Mucosa of gallbladder (tissue), 1 donor: Measurements from ENCODE around the gene TMA7B. TPM values are rescaled to one million over a fixed set of nuclear protein-coding genes. Genes with fewer than 3 reads are reported as not detected.
"Not testable (repeated sequence)": the region's sequence is repeated elsewhere in the genome, so short reads cannot be mapped to it uniquely, and the experiment has no call there.

Experiments
- DNase-seq: peaks from one replicate; pipeline ENCODE4 v3.0.0-alpha.2; 2020; ENCODE audit warnings: low spot score
- total RNA-seq: library from RNA; stranded (reverse); gene quantifications from one replicate; pipeline ENCODE4 v1.2.1, GENCODE V29; 2021
- donor health status: DM: no; HTN: no; CAD: no.

The TMA7B gene
- total RNA-seq, 1 donor from 2014 or later = 0.66 TPM

DNA sequence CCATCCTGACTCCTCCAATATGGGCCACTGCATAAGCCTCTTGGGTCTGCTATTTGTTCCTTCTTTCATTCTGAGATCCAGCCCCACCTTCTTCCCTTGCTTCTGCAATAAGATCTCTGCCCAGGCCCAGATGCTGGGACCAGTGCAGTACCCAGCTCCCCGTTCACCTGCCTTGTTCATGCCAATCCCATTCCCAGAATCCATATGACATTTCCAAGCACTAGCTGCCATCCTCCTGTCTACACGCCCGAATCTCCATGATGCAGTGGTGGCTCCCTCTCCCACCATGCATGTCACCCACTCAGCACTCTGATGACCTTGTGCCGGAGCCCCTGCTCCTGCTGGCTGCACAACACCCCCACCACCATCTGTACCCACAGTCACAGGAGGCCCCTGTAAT lies 23.1 kb downstream of the TMA7B start:
- DNase-seq = no peak

GRCh38 chr22:39984006-39984405 lies 23.8 kb downstream of the TMA7B start:
- DNase-seq = no peak

DNA sequence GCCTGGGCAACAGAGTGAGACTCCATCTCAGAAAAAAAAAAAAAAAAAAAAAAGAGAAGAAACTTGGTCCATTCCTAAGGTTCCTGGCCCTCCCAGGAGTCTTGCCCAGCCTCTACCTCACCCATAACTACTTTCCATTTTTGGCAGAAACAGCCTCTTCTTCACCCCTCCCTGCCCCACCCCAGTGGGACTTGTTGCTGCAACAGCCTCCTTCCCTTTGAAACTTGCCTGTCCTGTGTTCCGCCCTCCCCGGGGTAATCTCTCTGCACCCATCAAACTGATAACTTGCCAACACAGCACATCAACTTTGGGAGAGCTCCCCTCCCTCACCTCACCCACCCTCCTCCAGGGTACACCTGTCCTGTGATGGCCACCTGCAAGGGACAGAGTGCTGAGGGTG lies 24.5 kb downstream of the TMA7B start:
- no peak for DNase-seq

DNA sequence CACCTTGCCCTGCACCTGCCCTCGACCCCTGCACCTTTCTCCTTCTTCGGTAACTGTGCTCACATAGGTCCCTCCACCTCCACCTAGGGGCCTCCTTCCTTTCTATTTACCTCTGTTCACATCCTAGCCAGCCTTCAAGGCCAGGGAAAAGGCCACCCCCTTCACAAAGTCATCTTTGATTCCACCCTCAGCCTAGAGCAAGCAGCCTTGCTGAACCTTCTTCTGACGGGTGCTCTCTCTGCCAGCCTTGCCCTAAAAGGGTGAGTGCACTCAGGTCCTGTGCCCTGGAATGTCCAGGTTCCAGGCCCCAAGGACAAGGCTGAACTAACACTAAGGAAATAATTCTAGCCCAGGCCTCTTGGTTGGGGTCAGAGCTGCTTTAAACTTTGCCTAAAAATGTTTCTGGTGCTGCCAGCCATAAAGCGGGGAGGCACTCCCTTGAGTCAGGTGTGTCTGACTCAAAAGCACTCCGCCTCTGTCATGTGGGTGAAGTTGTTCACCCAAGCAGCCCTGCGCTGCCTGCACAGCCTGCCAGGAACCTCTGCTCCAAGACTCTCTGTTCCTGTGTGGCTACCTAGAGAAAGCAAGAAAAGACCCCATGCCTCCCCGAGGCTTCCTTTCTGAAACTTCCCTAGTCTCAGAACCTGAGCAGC lies 25.3 kb downstream of the TMA7B start:
- DNase-seq = no peak

GRCh38 chr22:39988386-39989114 lies 28.4 kb downstream of the TMA7B start:
- DNase-seq = no peak

DNA sequence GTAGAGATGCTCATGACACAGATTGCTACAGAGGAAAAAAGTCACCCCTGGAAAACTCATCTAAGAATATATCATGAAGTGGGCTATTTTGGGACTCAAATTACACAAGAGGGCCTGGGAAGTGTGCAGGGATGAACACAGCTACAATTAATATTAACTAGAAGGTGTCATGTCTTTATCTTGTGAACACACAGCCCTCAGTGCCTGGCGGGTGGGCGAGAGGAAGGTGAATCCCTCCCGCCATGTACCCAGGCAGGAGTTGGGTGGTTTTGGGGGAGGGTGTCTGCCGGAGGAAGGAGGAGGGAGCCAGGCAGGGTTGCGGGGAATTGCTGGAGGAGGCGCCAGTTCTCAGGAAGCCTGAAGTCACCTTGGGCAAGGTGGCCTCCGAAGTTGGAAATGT lies 29.4 kb downstream of the TMA7B start:
- no peak for DNase-seq

DNA sequence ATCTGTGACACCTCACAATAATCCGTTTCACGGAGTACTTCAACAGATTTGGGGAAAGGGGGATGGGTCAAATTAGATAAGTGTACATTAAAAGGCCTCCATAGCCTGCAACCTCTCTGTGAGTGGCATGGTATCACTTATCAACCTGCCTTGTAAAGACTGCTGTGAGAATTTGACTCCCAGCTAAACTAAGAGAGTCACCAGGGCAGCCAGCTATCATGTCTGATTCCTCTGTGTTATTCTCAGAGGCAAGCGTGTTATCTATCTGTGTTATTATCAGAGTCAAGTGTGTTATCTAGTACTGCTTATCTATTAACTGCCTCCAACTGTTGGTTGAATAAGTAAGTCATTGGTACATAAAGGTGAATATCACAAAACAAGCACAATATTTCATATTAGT lies 30.5 kb downstream of the TMA7B start:
- no peak for DNase-seq

GRCh38 chr22:39991159-39991860 lies 31.1 kb downstream of the TMA7B start:
- no peak for DNase-seq

DNA sequence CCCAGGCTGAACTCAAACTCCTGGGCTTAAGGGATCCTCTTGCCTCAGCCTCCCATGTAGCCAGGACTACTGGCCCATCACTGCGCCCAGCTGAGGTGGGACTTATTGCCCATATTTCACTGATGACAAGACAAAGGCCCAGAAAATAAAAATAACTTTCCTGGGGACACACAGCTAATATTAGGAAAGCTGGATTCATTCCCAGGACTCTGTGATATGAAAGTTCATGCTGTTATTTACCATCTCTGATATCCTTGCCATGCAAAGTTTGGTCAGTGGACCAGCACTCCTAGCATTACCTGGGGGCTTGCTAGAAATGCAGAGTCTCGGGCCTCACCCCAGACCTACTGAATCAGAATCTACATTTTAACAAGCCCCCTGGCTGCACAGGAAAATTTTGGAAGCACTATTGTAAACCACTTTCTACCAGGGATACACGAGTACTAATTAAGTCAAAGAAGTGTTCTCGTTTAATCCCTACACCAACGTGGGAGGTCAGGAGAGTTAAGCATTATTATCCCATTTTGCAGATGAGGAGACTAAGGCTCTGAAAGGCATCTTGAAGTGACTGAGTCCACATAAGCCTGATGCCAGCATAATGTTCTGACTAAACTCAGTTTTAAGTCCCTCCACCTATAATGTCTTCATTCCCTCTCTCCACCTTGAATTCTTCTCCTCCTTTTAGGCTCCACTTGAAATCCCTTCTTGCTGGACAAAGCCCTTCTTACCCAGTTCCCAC lies 32.1 kb downstream of the TMA7B start:
- DNase-seq = no peak

GRCh38 chr22:39992894-39993293 lies 32.7 kb downstream of the TMA7B start:
- DNase-seq = not testable (repeated sequence)

DNA sequence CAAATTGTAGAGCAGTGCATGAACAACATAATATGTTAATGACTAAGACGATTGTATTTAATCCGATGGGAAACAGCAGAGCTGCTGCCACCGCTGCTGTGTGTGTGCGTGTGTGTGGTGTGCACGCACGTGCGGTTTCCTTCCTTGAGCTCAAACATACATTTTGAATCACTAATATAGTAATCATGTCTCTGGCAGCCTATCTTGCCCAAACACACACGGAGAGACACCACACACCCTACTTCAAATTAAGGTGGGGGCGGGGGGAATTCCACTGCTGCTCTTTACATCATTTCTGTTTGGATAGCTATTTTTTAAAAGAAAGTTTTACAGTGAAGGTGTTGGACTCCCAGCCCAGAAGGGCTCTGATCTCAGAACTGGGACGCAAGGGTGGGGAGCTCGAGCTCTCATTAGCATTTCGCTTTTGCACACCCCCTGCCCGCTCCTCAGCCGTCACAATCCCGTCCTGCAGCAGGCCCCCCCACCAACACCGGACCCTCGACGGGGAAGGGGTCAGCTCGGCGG lies 33.9 kb downstream of the TMA7B start:
- no peak for DNase-seq

GRCh38 chr22:39994566-39995392 lies 34.6 kb downstream of the TMA7B start, which contains the start of gene FAM83F:
Gene FAM83F (plus strand): TSS chr22:39994954. CDS start chr22:39995043, 89 bp downstream.
- no peak for DNase-seq

DNA sequence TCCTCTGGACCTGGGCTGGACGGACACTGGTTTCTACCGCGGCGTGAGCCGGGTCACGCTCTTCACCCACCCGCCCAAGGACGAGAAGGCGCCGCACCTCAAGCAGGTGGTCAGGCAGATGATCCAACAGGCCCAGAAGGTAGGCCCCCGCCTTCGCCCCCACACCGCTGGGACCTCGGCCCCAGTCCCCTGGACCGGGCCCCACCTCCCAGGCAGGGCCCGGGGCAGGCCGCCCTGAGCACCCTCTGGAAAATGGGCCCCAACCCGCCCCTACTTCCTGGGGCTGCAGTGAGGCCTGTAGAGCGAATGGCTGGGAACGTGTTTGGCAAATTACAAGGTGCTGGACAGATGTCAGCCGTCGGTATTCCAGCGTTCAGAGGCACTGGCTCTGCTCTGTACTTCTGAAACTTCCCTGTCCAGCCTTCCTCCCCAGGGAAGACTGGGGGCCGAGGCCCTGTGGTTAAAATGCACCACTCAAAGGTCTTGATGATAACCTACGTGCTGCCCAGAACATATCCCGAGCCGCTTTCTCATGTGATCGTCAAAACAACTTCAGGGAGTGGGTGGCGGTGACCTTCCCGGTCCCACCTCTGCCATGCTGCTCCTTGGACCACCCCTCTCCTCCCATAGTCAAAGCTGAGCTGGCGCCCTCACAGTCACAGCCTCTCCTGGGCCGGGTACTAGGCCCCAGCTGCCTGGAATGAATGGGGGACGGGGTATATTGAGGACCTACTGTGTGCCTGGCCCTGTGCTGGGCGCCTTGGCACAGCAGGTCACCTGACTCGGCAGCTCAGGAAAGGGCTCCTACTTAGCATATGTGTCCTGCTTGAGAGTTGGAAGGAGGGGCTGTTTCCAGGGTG lies 35.4 kb downstream of the TMA7B start:
- no peak for DNase-seq

DNA sequence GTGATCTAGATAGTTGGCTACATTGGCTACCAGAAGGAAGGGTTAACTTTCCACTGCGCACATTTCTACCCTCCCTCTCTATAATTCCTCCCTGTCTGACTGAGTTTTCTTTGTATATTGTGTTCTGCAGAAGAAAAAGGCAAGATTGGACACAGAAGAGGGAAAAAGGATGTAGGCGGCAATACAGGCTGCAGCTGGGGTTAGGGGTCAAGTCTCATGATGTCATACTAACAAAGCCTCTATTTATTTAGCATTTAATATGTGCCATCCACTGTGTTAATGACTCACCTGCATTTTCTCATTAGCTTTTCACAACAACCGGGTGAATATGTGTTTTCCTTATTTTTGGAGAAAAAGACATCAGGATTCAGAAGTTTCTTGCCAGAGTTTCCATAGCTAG lies 36.5 kb downstream of the TMA7B start:
- no peak for DNase-seq

DNA sequence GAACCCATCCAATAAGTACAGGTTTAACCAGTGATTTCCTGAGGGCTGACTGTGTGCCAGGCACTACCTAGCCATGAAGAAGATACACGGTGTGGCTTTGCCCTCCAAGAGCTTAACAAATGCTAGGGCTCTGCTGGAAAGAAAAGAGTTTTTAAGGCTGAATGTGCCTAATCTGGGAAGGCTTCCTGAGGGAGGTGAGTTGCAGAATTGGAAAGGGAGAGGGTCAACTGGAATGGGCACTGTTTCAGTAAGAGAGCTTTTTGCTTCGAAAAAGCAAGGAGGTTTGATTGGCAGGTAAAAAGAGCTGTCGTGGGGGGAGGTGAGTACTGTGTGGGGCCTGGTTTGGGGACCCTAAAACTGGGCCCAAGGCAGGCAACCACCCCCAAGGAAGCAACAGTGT lies 37.2 kb downstream of the TMA7B start:
- no peak for DNase-seq

GRCh38 chr22:39997939-39998726 lies 37.9 kb downstream of the TMA7B start:
- peak; percentile 71 for DNase-seq

DNA sequence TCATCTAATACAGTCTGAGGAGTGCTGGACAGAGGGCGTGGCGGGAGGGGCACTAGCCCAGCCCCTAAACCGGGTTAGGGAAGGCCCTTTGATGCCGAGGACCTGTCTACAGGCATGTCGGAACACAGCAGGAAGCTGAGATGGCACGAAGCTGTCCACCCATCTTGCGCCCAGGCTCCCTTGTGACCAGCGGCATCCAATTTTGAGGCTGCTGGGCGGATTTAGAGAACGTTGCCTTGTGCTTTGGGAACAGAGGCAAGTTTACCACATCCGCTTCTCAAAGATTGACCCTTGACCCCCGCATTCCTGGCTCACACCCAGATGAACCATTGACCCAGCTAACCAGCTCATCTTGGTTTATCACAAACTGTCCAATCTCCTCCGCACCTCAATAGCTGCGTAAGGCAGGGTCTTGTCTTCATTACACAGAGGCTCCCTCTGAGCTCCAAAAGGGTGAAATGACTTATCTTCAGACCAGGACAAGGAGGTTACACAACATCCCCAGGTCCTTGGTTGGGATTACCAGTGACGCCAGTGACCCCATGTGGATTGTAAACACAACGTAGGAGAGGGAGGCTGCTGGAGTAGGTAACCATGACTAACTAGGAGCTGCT lies 39.1 kb downstream of the TMA7B start:
- no peak for DNase-seq

DNA sequence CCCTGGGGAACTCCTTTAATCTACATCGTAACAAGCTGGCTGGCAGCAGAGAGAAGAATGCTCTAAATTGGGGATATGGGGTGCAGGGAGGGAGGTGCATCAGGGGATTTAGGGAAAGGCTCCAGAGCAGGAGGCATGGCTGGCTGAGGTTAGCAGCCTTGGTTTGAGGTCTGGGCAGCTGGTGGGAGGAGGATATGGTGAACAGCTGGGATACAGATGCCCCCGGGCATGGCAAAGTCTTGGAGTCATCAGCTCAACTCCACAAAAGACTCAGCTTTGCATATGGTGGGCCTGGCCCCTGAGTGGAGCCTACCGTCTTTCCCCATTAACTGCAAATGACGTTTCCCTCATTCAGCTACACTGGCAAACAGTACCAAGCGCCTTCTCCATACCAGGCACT lies 40.0 kb downstream of the TMA7B start:
- no peak for DNase-seq

GRCh38 chr22:40001106-40001505 lies 40.9 kb downstream of the TMA7B start:
- DNase-seq = no peak
